HCT116 (cell line): ENCODE results near the gene PFKP.

ENCODE experiments used
- ELF1 ChIP-seq: IDR thresholded peaks from 2 replicates; pipeline ENCODE4 v1.6.1; 2012; ENCODE audit warnings: low read depth, borderline replicate concordance
- EZH2 ChIP-seq: fragments of 200-600 bp; sonication (generic); IDR thresholded peaks from 2 replicates; pipeline ENCODE4 v1.6.1; 2017; ENCODE audit warnings: antibody characterized with exemption, mixed run types
- POLR2A ChIP-seq: IDR thresholded peaks from 2 replicates; pipeline ENCODE4 v1.7.0; 2011; ENCODE audit warnings: borderline replicate concordance; ENCODE audit not compliant: insufficient read depth, insufficient read length; ENCODE audit errors: extremely low read depth
- SP1 ChIP-seq: IDR thresholded peaks from 2 replicates; pipeline ENCODE4 v1.6.1; 2012; ENCODE audit warnings: low read depth
- TF ChIP-seq, protein P1 (sequence below), 3 experiments: fragments of 200-600 bp in 1 of 3; sonication (generic) in 1 of 3; IDR thresholded peaks in 2 of 3; conservative IDR thresholded peaks in 1 of 3; 2 replicates each; pipeline ENCODE4 v1.5.1; 2012 to 2017; ENCODE audit warnings: low read depth in 2 of 3, low read length in 2 of 3, antibody characterized with exemption in 1 of 3, borderline replicate concordance in 1 of 3, control low read depth in 1 of 3, mild to moderate bottlenecking in 1 of 3, mixed read lengths in 1 of 3, mixed run types in 1 of 3, moderate library complexity in 1 of 3; ENCODE audit not compliant: insufficient read depth in 1 of 3

DNA sequence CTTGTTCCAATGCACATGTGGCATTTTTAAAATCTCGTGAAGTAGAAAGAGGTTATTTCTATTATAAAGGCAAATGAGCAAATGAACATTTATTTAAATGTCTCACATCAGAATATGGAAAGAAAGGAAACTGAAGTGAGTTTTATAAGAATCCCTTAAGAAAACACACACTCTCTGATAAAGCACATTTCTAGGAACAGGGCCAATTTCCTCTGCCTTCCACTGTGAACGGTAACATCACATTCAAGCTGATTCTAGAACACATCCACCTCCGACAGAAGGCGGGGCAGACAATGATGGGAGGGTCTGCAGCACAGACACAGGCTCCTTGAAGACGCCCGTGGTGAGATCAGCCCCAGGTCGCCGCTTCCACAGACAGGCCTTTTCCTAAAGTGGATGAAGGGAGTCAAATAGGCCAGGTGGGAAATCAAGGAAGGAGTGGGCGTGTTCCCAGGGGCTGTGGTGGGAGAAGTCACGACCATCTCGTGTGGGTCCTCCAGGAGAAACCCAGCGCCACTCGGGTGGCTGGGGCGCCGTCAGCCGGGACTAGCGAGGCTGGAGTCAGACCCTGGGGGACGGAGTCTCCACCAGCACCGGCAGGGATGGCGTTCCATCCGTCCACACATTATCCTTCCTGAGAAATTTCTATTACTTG is 74.1 kb downstream of the PFKP start:
- TF ChIP-seq ELF1: no peak
- no peak for TF ChIP-seq POLR2A
- TF ChIP-seq EZH2: no peak
- TF ChIP-seq, protein P1, sequence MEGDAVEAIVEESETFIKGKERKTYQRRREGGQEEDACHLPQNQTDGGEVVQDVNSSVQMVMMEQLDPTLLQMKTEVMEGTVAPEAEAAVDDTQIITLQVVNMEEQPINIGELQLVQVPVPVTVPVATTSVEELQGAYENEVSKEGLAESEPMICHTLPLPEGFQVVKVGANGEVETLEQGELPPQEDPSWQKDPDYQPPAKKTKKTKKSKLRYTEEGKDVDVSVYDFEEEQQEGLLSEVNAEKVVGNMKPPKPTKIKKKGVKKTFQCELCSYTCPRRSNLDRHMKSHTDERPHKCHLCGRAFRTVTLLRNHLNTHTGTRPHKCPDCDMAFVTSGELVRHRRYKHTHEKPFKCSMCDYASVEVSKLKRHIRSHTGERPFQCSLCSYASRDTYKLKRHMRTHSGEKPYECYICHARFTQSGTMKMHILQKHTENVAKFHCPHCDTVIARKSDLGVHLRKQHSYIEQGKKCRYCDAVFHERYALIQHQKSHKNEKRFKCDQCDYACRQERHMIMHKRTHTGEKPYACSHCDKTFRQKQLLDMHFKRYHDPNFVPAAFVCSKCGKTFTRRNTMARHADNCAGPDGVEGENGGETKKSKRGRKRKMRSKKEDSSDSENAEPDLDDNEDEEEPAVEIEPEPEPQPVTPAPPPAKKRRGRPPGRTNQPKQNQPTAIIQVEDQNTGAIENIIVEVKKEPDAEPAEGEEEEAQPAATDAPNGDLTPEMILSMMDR (IDR thresholded peaks at IDR 0.05 in 2 of 3, conservative IDR thresholded peaks at IDR 0.05 in 1 of 3; ENCODE audit: borderline replicate concordance in 1 of 3, insufficient read depth in 1 of 3, low read depth in 2 of 3, low read length in 2 of 3): no peak
- no peak for TF ChIP-seq SP1
